Ascending aorta (tissue), 2 donors: Measurements from ENCODE around the gene PLA2G7. TPM values are rescaled to one million over a fixed set of nuclear protein-coding genes. Genes with fewer than 3 reads are reported as not detected.

Source experiments
- DNase-seq, 2 donors: peaks; one replicate each; pipeline ENCODE4 v3.0.0-alpha.2; 2019; ENCODE audit warnings: low spot score in 2 of 2
- H3K27ac ChIP-seq, 2 donors: fragments of 200-600 bp; sonication (generic); one replicate each; pipeline ENCODE4 v1.5.1; 2016 to 2017; ENCODE audit warnings: mild to moderate bottlenecking in 1 of 2
- H3K27me3 ChIP-seq: fragments of 200-600 bp; sonication (generic); one replicate; pipeline ENCODE4 v1.5.1; 2017
- H3K36me3 ChIP-seq, 2 donors: fragments of 200-600 bp; sonication (generic); one replicate each; pipeline ENCODE4 v1.5.1; 2016
- H3K4me1 ChIP-seq, 2 donors: fragments of 200-600 bp; sonication (generic); one replicate each; pipeline ENCODE4 v1.5.1; 2016 to 2017; ENCODE audit warnings: mild to moderate bottlenecking in 1 of 2
- H3K4me3 ChIP-seq, 2 donors: fragments of 200-600 bp; sonication (generic); one replicate each; pipeline ENCODE4 v1.5.1; 2016 to 2017; ENCODE audit warnings: mild to moderate bottlenecking in 1 of 2
- H3K9me3 ChIP-seq, 2 donors: fragments of 200-600 bp; sonication (generic); one replicate each; pipeline ENCODE4 v1.5.1; 2016
- intact Hi-C: fragments of 100-400 bp; cut with DNase I; formaldehyde crosslinking; loops from one replicate; pipeline ENCODE4 v1.15.1; 2023
- total RNA-seq: library from RNA; depleted of rRNA; stranded (reverse); fragments of >200 nt; gene quantifications from one replicate; pipeline ENCODE4 v1.1.0, GENCODE V29; 2016
- TF ChIP-seq, protein P1 (sequence below), 3 experiments: fragments of 200-600 bp in 2 of 3; fragments of 450-650 bp in 1 of 3; sonication (generic) in 2 of 3; IDR thresholded peaks; one replicate each; pipeline ENCODE4 v1.5.1; 2016 to 2019; ENCODE audit warnings: antibody characterized with exemption in 3 of 3, mild to moderate bottlenecking in 1 of 3, moderate library complexity in 1 of 3

Gene PLA2G7
- total RNA-seq, 1 donor from 2014 or later: 2.1 TPM

DNA sequence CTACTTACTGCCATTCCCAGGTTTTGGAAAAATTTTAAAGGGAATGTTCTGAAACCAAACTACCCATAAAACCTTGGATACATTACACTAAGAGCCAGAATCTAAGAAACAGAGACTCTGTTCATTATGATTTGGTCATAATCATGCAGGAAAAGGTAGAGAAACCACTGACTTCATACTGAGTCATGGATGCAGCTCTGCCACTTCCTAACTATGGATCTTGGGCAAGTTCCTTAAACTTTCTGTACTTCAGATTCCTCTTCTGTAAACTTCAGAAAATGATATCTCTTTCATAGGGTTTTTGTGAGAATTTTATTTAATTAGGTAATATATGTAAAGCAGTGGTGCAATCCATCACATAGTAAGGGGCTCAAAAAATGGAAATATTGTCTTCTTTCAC lies 20.0 kb downstream of the PLA2G7 start:
- H3K36me3 ChIP-seq: no peaks in the 10 kb centered on the region
- H3K27ac ChIP-seq: no peak overlapping the region
- intact Hi-C loops: no loop called here
- DNase-seq: no peak
- no peaks in the 10 kb centered on the region for H3K4me1 ChIP-seq
- no peak overlapping the region for H3K4me3 ChIP-seq
- H3K9me3 ChIP-seq: no peaks in the 10 kb centered on the region
- TF ChIP-seq, protein P1, sequence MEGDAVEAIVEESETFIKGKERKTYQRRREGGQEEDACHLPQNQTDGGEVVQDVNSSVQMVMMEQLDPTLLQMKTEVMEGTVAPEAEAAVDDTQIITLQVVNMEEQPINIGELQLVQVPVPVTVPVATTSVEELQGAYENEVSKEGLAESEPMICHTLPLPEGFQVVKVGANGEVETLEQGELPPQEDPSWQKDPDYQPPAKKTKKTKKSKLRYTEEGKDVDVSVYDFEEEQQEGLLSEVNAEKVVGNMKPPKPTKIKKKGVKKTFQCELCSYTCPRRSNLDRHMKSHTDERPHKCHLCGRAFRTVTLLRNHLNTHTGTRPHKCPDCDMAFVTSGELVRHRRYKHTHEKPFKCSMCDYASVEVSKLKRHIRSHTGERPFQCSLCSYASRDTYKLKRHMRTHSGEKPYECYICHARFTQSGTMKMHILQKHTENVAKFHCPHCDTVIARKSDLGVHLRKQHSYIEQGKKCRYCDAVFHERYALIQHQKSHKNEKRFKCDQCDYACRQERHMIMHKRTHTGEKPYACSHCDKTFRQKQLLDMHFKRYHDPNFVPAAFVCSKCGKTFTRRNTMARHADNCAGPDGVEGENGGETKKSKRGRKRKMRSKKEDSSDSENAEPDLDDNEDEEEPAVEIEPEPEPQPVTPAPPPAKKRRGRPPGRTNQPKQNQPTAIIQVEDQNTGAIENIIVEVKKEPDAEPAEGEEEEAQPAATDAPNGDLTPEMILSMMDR (IDR thresholded peaks at IDR 0.05): no peak
- H3K27me3 ChIP-seq: no peaks in the 10 kb centered on the region

DNA sequence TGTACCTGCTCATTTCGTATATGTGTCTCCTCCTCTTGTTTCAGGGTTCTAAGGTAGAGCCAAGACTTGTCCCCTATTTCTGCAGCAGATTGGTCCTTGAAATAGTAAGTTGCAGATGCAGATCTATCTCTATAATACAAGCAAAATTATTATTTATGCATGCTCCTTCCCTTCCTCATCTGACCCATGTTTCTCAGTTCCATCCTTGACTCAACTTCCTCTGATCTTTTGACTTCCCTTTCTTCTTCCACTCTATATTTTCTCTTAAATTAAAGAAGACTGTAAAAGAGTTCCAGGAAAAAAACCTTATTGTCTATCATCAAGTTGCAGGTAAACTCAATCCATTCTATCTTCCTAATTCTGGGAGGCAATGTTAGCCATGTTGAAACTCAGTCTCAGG lies 23.7 kb downstream of the PLA2G7 start:
- no peaks in the 10 kb centered on the region for H3K9me3 ChIP-seq
- intact Hi-C loops: no loop called here

DNA sequence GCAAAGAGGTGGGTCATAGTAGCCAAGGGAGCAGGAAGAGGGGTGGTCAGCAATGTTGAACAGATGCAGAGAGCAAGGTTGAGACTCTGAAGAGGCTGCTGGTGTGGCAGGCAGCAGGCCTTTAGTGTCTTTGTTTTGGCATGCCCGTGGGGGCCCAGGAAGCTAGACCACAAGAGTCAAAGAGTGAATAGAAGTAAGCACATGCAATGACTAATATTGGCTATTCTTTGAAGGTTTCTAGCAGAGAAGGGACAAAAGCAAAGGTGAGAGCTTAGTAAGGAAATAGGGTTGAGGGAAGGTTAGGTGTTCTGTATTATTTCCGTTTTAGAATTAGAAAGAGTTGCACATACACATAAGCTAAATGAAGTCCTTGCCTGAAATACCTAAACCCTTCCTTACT lies 28.7 kb downstream of the PLA2G7 start:
- Histone ChIP-seq H3K4me1 (no peaks in the 10 kb centered on the region), H3K36me3 (no peaks in the 10 kb centered on the region), H3K9me3 (no peaks in the 10 kb centered on the region), H3K27me3 (no peaks in the 10 kb centered on the region), H3K4me3 (no peak overlapping the region), H3K27ac (no peak overlapping the region)
- intact Hi-C loops: no loop called here
- TF ChIP-seq, protein P1 (IDR thresholded peaks at IDR 0.05): no peak
- no peak for DNase-seq

More for the DNA sequence above, 23.7 kb downstream of the PLA2G7 start:
- no peak for DNase-seq
- H3K4me1 ChIP-seq: no peaks in the 10 kb centered on the region
- no peaks in the 10 kb centered on the region for H3K36me3 ChIP-seq
- TF ChIP-seq, protein P1 (IDR thresholded peaks at IDR 0.05): no peak
- no peak overlapping the region for H3K27ac ChIP-seq
- no peaks in the 10 kb centered on the region for H3K27me3 ChIP-seq
- no peak overlapping the region for H3K4me3 ChIP-seq

DNA sequence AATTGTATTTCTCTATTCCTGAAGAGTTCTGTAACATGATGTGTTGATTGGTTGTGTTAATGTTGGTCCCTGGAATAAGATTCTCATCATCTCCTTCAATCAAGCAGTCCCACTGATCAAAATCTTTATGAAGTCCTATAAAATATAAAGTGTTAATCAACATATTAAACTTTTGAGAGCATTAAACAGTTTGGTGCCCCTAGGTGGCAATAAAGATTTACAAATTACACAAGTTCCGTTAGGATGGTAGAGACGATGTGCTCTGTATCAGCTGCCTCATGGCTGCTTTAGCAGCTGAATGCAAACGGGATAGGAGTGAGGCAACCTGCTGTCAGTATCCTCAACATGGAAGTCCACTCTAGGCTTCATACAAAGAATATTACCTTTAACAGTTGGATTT lies 30.6 kb downstream of the PLA2G7 start:
- intact Hi-C loops: no loop called here
- TF ChIP-seq, protein P1 (IDR thresholded peaks at IDR 0.05): peak in 1 of 3 experiments; percentile 8

DNA sequence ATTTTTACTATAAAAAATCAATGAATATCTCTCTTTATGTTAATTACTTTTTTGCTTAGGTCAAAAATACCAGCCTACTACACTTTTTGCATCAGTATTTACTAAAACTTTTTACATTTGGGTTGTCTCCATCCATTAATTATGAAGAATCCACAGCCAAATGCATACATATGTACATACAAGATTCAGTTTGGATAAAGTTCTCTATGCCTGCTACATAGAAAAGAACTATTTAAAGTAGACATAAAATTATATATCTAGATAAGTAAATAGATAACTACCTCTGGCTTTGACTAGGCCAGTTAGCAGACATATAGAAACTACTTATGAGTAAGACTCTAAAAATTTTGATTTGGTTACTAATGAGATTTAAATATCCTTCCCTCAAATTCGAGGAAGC lies 35.2 kb downstream of the PLA2G7 start:
- no peaks in the 10 kb centered on the region for H3K36me3 ChIP-seq
- no peaks in the 10 kb centered on the region for H3K27me3 ChIP-seq
- no peaks in the 10 kb centered on the region for H3K9me3 ChIP-seq
- TF ChIP-seq, protein P1 (IDR thresholded peaks at IDR 0.05): no peak
- no peak overlapping the region for H3K27ac ChIP-seq
- intact Hi-C loops: no loop called here
- no peaks in the 10 kb centered on the region for H3K4me1 ChIP-seq
- H3K4me3 ChIP-seq: no peak overlapping the region
- DNase-seq: no peak

More for the DNA sequence above, 30.6 kb downstream of the PLA2G7 start:
- Histone ChIP-seq H3K9me3 (no peaks in the 10 kb centered on the region), H3K27me3 (no peaks in the 10 kb centered on the region), H3K4me1 (no peaks in the 10 kb centered on the region), H3K4me3 (no peak overlapping the region), H3K27ac (no peak overlapping the region), H3K36me3 (no peaks in the 10 kb centered on the region)
- DNase-seq: no peak

DNA sequence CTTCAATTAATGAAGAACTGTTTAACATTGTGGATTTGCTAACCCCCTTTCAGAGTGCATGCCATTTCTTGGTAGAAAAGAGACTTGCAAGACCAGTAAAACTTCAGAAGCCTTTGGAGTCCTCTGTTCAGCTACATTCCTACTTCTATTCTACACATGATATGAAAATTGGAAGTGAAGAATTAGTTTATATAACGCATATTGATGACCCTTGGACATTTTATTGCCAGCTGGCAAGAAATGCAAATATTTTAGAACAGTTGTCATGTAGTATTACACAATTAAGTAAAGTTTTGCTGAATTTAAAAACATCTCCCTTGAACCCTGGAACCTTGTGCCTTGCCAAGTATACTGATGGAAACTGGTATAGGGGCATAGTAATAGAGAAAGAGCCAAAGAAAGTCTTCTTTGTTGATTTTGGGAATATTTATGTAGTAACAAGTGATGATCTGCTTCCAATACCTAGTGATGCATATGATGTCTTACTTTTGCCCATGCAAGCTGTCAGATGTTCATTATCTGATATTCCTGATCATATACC lies 44.2 kb downstream of the PLA2G7 start:
- Histone ChIP-seq H3K4me1 (no peaks in the 10 kb centered on the region), H3K36me3 (no peaks in the 10 kb centered on the region), H3K27me3 (no peaks in the 10 kb centered on the region), H3K9me3 (no peaks in the 10 kb centered on the region), H3K27ac (no peak overlapping the region), H3K4me3 (no peak overlapping the region)
- intact Hi-C loops: no loop called here
- DNase-seq: no peak
- TF ChIP-seq, protein P1 (IDR thresholded peaks at IDR 0.05): no peak
